ENCODE data around the gene SPATA31E1. TPM values are rescaled to one million over a fixed set of nuclear protein-coding genes. Genes with fewer than 3 reads are reported as not detected.

SPATA31E1 gene
- 0.37 and 0.59 TPM in 2 replicates for total RNA-seq

GRCh38 chr9:87882627-87883026 is at the start of gene SPATA31E1:
SPATA31E1 (plus strand) TSS chr9:87882877; CDS start chr9:87882892, 15 bp downstream.

GRCh38 chr9:87917662-87918061 is 35.0 kb downstream of the SPATA31E1 start, which contains the start of gene SPATA31C1:
SPATA31C1 (plus strand) TSS chr9:87917962.

Other genes starting within 250 kb of the SPATA31E1 start
- 719 and 1,655 TPM in 2 replicates for gene CTSL, start 156.8 kb upstream of the SPATA31E1 start, total RNA-seq
- gene SPATA31C1, start 35.1 kb downstream of the SPATA31E1 start, total RNA-seq: not detected in 2 replicates
- gene CDK20, start 91.7 kb downstream of the SPATA31E1 start, total RNA-seq: 5.5 and 7.0 TPM in 2 replicates